Measurements from ENCODE around the gene KCNQ1.

Gene KCNQ1

GRCh38 chr11:2776351-2777061, 331.7 kb downstream of the KCNQ1 start:
- DNase-seq: no peak

- no peak for DNase-seq
Measured at GRCh38 chr11:2777386-2777785, 332.6 kb downstream of the KCNQ1 start.

GRCh38 chr11:2777871-2778629, 333.2 kb downstream of the KCNQ1 start:
- peak in 1 of 2 experiments; percentile 39 for DNase-seq

GRCh38 chr11:2778630-2779498, 334.1 kb downstream of the KCNQ1 start:
- peak; percentile 14 to 60 for DNase-seq

DNA sequence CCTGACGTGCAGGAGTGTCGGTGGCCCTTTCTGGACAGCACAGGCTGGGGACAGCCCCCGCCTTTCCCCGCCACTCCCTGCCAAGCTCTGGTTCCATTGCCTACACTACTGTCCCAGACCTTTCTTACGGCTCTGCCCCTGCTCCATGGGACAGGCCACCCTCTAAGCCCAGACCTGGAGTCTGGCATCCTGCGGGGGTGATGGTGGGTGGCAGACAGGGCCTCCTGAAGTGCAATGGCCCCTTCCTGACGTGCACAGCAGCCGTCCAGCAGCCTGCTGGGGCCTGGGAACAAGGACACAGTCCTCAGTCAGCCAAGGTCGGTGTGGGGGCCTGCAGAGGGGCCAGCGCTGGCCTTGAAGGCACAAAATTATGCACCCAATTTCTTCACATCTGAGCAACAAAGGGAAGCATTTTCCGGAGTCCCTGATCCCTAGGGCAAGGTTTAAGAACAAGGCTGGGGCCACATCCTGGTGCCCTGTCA, 334.7 kb downstream of the KCNQ1 start:
- no peak for DNase-seq

DNA sequence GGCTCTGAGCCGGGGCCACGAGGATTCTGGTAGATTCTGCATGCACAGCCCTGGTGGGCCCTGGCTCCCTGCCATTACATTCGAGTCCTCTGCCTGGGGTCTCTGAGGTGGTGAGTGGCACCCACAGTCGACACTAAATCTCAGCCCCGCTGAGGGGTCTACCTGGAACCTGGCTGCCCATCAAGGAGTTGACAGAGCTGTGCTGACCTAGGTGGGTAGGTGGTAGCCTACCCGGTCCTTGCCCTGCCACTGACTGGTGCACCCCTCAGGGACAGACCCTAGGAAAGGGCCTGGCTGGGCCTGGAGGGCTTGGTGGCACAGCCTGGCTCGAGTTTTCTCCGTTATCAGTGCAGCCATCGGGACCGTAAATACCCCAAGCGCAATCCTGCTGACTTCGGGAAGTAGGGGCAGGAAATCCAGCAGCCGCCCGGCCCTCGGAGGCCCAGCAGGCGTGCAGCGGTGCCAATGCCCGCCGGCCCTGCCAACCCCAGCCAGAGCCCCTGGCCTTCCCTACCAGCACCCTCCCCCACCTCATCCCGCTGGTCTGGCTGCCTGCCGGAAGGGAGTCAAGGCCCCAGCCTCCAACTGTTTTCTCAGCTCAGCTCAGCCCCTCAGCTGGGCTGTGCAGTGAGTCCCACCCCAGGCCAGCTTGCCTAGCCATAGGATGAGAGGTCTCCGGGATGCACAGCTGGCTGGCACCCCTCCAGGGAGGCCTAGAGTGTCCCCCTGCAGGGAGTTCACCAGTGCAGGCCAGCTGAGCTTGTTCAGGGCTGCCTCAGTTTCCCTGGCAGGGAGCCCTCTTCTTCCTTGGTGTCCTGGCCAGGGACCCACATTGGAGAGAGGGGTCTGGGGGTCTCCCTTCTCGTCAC, 335.4 kb downstream of the KCNQ1 start:
- DNase-seq: peak in 1 of 2 experiments; percentile 4

- DNase-seq: no peak
Measured at GRCh38 chr11:2780850-2781407, 336.1 kb downstream of the KCNQ1 start.

GRCh38 chr11:2781408-2782274, 336.8 kb downstream of the KCNQ1 start:
- no peak for DNase-seq

GRCh38 chr11:2782769-2783168, 338.0 kb downstream of the KCNQ1 start:
- DNase-seq: no peak

DNA sequence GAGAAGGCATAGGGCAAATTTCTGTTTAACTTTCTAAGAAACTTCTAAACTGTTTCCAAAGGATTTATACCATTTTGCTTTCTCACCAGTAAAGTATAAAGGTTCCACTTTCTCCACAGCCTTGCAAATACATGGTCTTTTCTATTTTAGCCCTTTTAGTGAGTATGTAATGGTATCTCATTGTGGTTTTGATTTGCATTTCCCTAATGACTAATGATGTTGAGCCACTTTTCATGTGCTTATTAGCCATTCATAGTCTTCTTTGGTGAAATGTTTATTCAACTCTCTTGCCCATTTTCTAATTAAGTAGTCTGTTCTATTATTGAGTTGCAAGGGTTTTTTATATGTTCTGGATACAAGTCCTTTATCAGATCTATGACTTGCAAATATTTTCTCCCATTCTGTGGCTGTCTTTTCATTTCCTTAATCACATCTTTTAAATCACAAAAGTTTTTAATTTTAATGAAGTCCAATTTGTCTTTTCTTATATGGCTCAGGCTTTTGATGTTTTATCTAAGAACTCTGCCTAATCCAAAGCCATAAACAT, 338.8 kb downstream of the KCNQ1 start:
- no peak for DNase-seq

GRCh38 chr11:2787816-2788167, 343.0 kb downstream of the KCNQ1 start:
- no peak for DNase-seq

GRCh38 chr11:2788168-2789071, 343.6 kb downstream of the KCNQ1 start:
- no peak for DNase-seq

DNA sequence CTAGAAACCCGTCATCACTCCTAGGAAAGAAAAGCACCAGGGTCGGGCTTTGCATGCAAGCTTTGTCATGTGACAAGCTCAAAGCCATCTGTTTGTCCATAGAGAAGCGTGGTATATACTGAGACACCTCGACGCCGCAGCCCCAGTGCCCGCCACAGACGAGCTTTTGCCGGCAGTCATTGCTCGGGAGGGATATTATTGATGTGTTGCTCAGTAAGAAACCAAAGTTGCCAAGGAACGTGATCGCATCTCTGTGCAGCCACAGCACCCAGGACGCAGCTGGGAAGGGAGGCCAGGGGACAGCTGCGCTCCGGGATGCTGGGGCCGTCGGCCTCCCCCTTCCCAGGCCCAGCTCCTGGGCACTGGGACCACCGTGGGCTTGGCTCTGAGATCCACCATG, 344.5 kb downstream of the KCNQ1 start:
- no peak for DNase-seq

- no peak for DNase-seq
Measured at GRCh38 chr11:2789791-2790567, 345.2 kb downstream of the KCNQ1 start.

GRCh38 chr11:2790568-2790921, 345.7 kb downstream of the KCNQ1 start:
- no peak for DNase-seq

DNA sequence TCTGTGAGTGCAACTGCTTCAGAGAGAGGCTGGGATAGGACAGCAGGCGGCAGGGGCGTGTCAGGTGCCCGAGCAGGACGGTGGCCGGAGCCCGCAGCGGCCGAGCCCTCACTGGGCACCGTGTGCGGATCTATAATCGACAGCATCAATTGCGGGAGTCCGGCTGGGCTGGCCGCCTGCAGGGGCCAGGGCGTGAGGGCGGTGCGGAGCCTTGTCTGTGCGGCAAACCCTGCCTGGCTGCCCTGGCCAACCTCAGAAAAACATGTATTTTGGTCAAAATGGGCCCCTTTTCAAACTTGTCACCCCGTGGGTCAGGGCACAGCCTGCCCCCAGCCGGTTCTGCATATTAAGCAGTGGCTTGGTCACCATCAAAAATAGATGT, 346.3 kb downstream of the KCNQ1 start:
- DNase-seq: no peak

GRCh38 chr11:2791521-2792380, 346.9 kb downstream of the KCNQ1 start:
- DNase-seq: no peak
